KOPT-K1 (cell line): ENCODE results near the gene OLFML2B.
"Not testable (repeated sequence)": the region's sequence is repeated elsewhere in the genome, so short reads cannot be mapped to it uniquely, and the experiment has no call there.

Experiments used
- H3K27ac ChIP-seq: fragments of 200-600 bp; sonication (generic); 2 replicates; pipeline ENCODE4 v1.5.1; 2016; ENCODE audit warnings: antibody characterized with exemption, mild to moderate bottlenecking, low read depth, low read length; ENCODE audit not compliant: poor library complexity, severe bottlenecking
- H3K36me3 ChIP-seq: fragments of 200-600 bp; sonication (generic); 2 replicates; pipeline ENCODE4 v1.5.1; 2017; ENCODE audit warnings: antibody characterized with exemption, mild to moderate bottlenecking, low read length, moderate library complexity; ENCODE audit not compliant: insufficient read depth
- H3K9me3 ChIP-seq: fragments of 200-600 bp; sonication (generic); 2 replicates; pipeline ENCODE4 v1.5.1; 2017; ENCODE audit warnings: antibody characterized with exemption, low read length, mild to moderate bottlenecking; ENCODE audit not compliant: insufficient read depth, poor library complexity, severe bottlenecking

The OLFML2B gene

GRCh38 chr1:162023547-162024501, at the start of gene OLFML2B:
TSS of gene OLFML2B (minus strand) at chr1:162023869. CDS start at chr1:162023430, 439 bp downstream.
- H3K27ac ChIP-seq: no peak within 1 kb of the TSS
- no peaks in the 10 kb centered on the region for H3K36me3 ChIP-seq
- H3K9me3 ChIP-seq: peaks cover 13% of the 10 kb centered on the region

- no peak overlapping the region for H3K27ac ChIP-seq
- H3K36me3 ChIP-seq: no peaks in the 10 kb centered on the region
- no peaks in the 10 kb centered on the region for H3K9me3 ChIP-seq
These were observed 49.1 kb upstream of the OLFML2B start for GRCh38 chr1:162072740-162073139.

GRCh38 chr1:162070825-162071224, 47.2 kb upstream of the OLFML2B start:
- no peaks in the 10 kb centered on the region for H3K36me3 ChIP-seq
- no peak overlapping the region for H3K27ac ChIP-seq
- no peaks in the 10 kb centered on the region for H3K9me3 ChIP-seq

- H3K27ac ChIP-seq: no peak overlapping the region
- no peaks in the 10 kb centered on the region for H3K9me3 ChIP-seq
- H3K36me3 ChIP-seq: no peaks in the 10 kb centered on the region
These were observed 46.6 kb upstream of the OLFML2B start for GRCh38 chr1:162070094-162070748.

DNA sequence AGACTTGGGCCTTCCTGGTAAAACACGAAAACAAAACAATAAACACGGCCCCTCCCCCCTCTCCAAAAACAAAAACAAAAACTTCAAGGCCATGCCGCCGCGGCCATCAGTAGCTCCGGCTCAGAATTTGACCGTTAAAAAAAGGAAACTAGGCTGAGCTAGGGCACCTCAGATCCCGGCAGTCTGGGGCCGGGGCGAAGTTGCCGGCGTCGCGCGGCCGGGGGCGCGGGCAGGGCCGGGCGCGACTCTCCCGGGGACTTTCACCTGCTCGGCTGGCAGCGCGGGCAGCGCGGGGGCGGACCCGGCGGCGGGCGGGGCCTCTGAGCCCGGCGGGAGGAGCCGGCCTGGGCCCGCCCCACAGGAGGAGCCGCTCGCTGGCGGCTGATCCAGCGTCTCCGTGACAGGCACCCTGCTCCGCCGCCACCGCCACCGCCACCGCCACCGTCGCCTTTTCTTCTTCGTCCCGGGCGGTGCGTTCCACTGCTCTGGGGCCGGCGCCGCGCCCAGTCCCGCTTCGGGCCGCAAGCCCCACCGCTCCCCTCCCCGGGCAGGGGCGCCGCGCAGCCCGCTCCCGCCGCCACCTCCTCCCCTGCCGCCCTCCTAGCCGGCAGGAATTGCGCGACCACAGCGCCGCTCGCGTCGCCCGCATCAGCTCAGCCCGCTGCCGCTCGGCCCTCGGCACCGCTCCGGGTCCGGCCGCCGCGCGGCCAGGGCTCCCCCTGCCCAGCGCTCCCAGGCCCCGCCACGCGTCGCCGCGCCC, 45.8 kb upstream of the OLFML2B start, which contains the start of gene NOS1AP:
TSS of gene NOS1AP (plus strand) at position 358 of the 760 bp plus-strand sequence. CDS start 487 bp downstream, outside the sequence.
- no peak within 1 kb of the TSS for H3K27ac ChIP-seq
- no peaks in the 10 kb centered on the region for H3K36me3 ChIP-seq
- no peaks in the 10 kb centered on the region for H3K9me3 ChIP-seq

DNA sequence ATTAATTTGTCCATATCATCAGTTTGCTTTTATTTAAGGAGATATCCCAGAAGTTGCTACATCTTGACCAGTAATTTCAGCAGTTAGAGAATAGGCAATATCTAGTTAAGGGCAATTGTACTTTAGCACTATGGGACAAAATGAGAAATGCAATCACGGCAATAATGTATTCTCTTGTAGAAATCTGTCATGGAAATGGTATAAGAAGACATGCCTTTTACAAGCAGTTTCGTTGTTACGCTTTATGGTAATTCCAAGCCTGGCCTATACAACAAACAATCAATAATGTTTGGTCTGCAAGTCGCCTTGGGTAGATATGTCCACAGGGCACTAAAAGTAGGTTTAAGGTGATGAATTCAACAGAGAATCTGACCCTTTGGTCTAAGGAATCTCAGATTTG, 44.6 kb upstream of the OLFML2B start:
- Histone ChIP-seq H3K27ac (no peak overlapping the region), H3K9me3 (no peaks in the 10 kb centered on the region), H3K36me3 (no peaks in the 10 kb centered on the region)

DNA sequence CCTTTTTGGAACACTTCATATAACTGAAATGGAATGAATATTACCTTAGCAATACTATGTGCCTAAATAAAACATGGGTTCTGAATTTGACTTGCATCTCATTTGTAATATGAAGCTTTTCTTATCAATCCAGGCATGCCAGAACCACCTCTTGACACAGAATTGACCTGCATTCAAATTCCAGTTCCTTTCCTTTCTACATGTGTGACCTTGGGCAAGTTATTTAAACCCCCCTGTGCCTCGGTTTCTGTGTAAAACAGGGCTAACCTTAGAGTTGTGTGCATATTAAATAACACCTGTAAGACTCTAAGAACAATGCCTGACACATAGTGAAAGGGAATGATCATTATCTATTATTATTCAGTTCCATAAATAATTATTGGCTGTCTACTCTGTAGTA, 43.8 kb upstream of the OLFML2B start:
- H3K9me3 ChIP-seq: no peaks in the 10 kb centered on the region
- H3K27ac ChIP-seq: no peak overlapping the region
- H3K36me3 ChIP-seq: no peaks in the 10 kb centered on the region

DNA sequence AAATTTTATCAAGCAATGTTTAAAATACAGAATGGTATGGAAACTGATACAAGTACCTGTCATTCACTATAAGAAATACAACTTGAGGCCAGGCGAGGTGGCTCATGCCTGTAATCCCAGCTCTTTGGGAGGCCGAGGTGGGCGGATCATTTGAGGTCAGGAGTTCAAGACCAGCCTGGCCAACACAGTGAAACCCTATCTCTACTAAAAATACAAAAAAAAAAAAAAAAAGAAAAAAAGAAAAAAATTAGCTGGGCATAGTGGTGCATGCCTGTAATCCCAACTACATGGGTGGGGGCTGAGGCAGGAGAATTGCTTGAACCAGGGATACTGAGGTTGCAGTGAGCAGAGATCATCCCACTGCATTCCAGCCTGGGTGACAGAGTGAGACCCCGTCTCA, 43.2 kb upstream of the OLFML2B start:
- H3K36me3 ChIP-seq, H3K27ac ChIP-seq, H3K9me3 ChIP-seq: not testable (repeated sequence)

- Histone ChIP-seq H3K9me3 (no peaks in the 10 kb centered on the region), H3K27ac (no peak overlapping the region), H3K36me3 (no peaks in the 10 kb centered on the region)
These were observed 41.3 kb upstream of the OLFML2B start for GRCh38 chr1:162065016-162065415.

DNA sequence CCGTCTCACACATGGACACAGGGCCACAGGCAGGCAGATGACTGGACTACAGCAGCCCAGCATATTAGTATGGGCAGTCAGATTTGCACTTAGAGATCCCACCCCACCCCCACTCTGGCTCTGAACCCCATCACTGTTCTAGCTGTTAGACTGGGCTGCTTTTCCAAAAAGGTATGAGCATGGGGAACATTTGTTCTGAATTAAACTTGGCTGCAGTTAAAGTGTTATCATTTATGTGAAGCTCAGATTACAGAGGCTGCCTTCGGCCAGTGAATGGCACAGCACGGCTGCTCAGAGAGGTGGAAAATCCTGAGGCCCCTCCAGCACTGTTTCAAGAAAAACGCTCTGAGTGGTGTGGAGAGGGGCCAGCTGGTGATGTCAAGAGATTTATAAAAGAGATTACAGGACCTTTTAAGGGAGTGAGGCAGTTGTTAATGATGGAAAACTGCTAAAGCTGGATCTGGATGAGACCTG, 38.9 kb upstream of the OLFML2B start:
- Histone ChIP-seq H3K27ac (no peak overlapping the region), H3K9me3 (no peaks in the 10 kb centered on the region), H3K36me3 (no peaks in the 10 kb centered on the region)

DNA sequence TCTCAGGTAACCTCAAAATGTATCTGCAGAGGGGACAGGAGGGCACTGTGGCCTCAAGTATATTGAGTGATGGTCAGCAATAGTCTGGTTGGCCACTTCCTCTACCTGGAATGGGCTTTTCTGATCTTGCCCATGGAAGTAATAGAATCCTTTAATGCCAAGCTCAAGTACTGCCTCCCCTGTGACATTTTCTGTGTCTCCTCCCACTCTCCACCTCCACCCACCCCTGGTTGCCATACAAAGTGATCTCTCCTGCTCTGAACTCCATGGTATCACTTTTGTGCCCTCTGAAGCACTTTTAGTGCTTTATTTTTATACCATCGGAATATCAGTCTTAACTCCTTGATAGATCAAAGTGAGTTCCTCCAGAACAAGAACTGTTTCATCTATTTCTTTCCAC, 36.6 kb upstream of the OLFML2B start:
- Histone ChIP-seq H3K36me3 (no peaks in the 10 kb centered on the region), H3K9me3 (no peaks in the 10 kb centered on the region), H3K27ac (no peak overlapping the region)

DNA sequence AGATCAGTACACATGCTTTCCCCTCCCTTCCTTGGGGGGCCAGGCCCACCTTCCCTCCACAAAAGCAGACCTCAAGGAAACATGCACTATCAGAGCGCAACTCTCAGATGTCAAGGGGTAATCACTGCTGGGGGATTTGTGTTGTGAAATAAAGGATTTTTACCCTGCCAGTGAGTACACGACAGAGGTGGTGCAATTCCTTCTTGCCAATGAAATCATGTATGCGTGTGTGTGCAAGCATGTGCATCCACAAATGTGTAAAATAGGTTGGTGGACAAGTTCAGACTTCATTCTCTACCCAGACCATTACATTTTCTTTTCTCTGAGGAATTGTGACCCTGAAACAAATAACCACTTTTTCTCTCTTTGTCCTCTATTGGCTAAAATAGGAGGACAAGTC, 36.1 kb upstream of the OLFML2B start:
- H3K36me3 ChIP-seq: no peaks in the 10 kb centered on the region
- no peaks in the 10 kb centered on the region for H3K9me3 ChIP-seq
- H3K27ac ChIP-seq: no peak overlapping the region

GRCh38 chr1:162056579-162056978, 32.9 kb upstream of the OLFML2B start:
- H3K9me3 ChIP-seq: no peaks in the 10 kb centered on the region
- H3K27ac ChIP-seq: no peak overlapping the region
- no peaks in the 10 kb centered on the region for H3K36me3 ChIP-seq

DNA sequence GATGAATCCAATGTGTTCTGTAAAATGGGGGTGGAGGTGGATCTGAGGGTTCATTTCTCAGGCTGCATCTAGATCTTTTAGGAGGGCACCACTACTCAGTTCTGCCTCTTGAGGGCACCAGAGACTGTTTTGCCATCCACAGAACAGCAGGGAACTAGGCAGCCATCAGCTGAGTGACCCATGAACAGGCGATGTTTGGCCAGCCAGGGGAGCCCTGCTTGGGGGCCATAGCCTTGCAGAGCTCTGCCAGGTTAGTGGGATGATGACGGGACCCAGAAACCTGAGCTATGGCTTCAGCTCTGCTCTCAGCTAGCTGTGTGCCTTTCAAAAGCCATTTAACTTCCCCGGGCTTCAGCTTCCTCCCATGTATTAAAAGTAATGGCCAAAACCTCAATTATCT, 32.4 kb upstream of the OLFML2B start:
- H3K27ac ChIP-seq: no peak overlapping the region
- H3K36me3 ChIP-seq: no peaks in the 10 kb centered on the region
- no peaks in the 10 kb centered on the region for H3K9me3 ChIP-seq

DNA sequence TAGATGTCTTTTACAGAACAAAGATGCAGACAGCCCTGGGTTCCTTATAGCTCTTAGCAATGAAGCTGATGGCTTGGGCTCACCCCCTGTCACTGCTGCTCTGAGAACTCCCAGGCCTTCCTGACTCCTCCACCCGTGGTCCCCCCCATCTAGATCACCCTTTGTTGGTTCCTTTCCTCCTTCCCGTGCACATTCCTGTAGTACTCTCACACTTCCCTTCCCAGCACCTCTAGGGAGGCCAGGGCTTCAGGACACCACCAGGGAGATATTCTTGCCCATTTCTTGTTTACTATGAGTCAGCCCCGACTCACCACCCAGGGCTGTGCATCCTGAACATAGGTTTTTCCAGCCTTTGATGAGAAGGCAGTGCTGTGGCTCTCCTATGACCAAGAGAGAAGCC, 31.4 kb upstream of the OLFML2B start:
- Histone ChIP-seq H3K36me3 (no peaks in the 10 kb centered on the region), H3K9me3 (no peaks in the 10 kb centered on the region), H3K27ac (no peak overlapping the region)
